HepG2 (cell line): ENCODE results near the gene EIF4G3.

Source experiments
- BHLHE40 ChIP-seq: IDR thresholded peaks from 2 replicates; pipeline ENCODE4 v1.6.1; 2011; ENCODE audit warnings: low read length, improper control_type of control experiment
- CBFB ChIP-seq: sonication (generic); formaldehyde crosslinking; IDR thresholded peaks from 2 replicates; pipeline ENCODE4 v1.4.0; 2020; ENCODE audit warnings: missing genetic modification reagents
- GLI4 ChIP-seq: sonication (generic); formaldehyde crosslinking; IDR thresholded peaks from 2 replicates; pipeline ENCODE4 v1.5.1; 2020; ENCODE audit warnings: missing genetic modification reagents, mild to moderate bottlenecking, moderate library complexity, borderline replicate concordance
- MEIS1 ChIP-seq: sonication (generic); formaldehyde crosslinking; IDR thresholded peaks from 2 replicates; pipeline ENCODE4 v1.9.0; 2021; ENCODE audit warnings: mild to moderate bottlenecking, missing genetic modification reagents, moderate library complexity, borderline replicate concordance
- SALL1 ChIP-seq: sonication (generic); formaldehyde crosslinking; IDR thresholded peaks from 2 replicates; pipeline ENCODE4 v1.8.0; 2022; ENCODE audit warnings: mild to moderate bottlenecking, missing genetic modification reagents
- ZNF230 ChIP-seq: sonication (generic); formaldehyde crosslinking; IDR thresholded peaks from 2 replicates; pipeline ENCODE4 v1.4.0; 2020; ENCODE audit warnings: mild to moderate bottlenecking, missing genetic modification reagents
- ZNF274 ChIP-seq: sonication (generic); formaldehyde crosslinking; IDR thresholded peaks from 2 replicates; pipeline ENCODE4 v1.5.1; 2020; ENCODE audit warnings: mild to moderate bottlenecking, missing genetic modification reagents
- ZNF652 ChIP-seq: IDR thresholded peaks from 2 replicates; pipeline ENCODE4 v1.6.1; 2016; ENCODE audit warnings: low read depth, borderline replicate concordance
- TF ChIP-seq, protein P1 (sequence below): sonication (generic); formaldehyde crosslinking; IDR thresholded peaks from 2 replicates; pipeline ENCODE4 v1.8.1; 2023; ENCODE audit warnings: mild to moderate bottlenecking, missing genetic modification reagents, borderline replicate concordance

DNA sequence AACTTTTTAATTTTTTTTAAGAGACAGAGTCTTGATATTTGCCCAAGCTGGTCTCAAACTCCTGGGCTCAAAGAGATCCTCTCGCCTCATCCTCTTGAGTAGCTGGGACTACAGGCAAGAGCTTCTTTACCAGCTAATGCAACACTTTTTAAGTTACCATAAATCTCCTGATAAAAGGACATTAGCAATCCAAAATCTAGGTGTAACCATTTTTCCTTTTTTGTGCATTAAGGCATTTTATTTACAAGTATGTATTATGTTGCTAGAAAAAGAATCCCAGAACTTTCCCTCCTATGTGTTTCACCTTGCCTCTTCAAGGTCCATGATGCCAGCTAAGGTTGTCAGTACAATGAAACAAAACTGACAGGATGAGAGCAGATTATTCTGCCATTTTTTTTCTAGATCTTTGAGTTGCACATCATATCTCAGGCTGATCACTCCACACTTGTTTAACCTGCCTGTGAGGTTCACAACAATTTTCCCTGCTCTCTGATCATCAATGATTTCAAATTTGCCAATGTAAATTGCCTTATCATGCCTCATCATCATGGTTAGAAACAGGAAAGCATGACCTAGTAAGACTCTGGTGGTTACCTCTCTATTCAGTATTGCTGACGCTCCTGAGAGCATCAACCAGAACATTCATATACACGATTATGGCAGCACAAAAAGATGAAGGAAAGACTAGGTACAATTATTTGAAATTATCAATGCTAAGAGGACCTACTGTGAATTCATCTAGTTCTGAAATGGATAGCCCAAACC lies 173.2 kb downstream of the EIF4G3 start:
- TF ChIP-seq CBFB (CRISPR knock-in tag) (no peak), MEIS1 (CRISPR knock-in tag) (no peak), BHLHE40 (no peak), ZNF274 (CRISPR knock-in tag) (no peak), SALL1 (CRISPR knock-in tag) (no peak), GLI4 (CRISPR knock-in tag) (no peak), ZNF230 (CRISPR knock-in tag) (no peak), ZNF652 (CRISPR knock-in tag) (no peak)
- TF ChIP-seq, protein P1, sequence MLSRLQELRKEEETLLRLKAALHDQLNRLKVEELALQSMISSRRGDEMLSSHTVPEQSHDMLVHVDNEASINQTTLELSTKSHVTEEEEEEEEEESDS (CRISPR knock-in tag): no peak
